Gastrocnemius medialis (tissue), 4 donors: Measurements from ENCODE around the gene KRTAP10-6.

Source experiments
- CTCF ChIP-seq, 5 experiments: fragments of 450-650 bp in 3 of 5; fragments of 200-600 bp in 2 of 5; sonication (generic) in 2 of 5; IDR thresholded peaks in 4 of 5; conservative IDR thresholded peaks in 1 of 5; 1 replicate in 4 of 5; 2 replicates in 1 of 5; pipeline ENCODE4 v1.5.1; 2016 to 2019; ENCODE audit warnings: antibody characterized with exemption in 5 of 5, mild to moderate bottlenecking in 3 of 5, moderate library complexity in 3 of 5
- POLR2A ChIP-seq, 2 donors: fragments of 450-650 bp; IDR thresholded peaks; one replicate each; pipeline ENCODE4 v1.6.1; 2017; ENCODE audit warnings: antibody characterized with exemption in 2 of 2, mild to moderate bottlenecking in 2 of 2, moderate library complexity in 2 of 2

- TF ChIP-seq POLR2A (IDR thresholded peaks at IDR 0.05) (no peak), CTCF (IDR thresholded peaks at IDR 0.05 in 4 of 5, conservative IDR thresholded peaks at IDR 0.05 in 1 of 5) (no peak)
These were observed 47.0 kb upstream of the KRTAP10-6 start for GRCh38 chr21:44639331-44639655.
